Fibroblast of skin of scalp (primary cell): Measurements from ENCODE around the gene SLC7A9.
"Not testable (repeated sequence)": the region's sequence is repeated elsewhere in the genome, so short reads cannot be mapped to it uniquely, and the experiment has no call there.

Source experiments
- DNase-seq: peaks from one replicate; pipeline ENCODE4 v3.0.0-alpha.2; 2013

Gene SLC7A9

DNA sequence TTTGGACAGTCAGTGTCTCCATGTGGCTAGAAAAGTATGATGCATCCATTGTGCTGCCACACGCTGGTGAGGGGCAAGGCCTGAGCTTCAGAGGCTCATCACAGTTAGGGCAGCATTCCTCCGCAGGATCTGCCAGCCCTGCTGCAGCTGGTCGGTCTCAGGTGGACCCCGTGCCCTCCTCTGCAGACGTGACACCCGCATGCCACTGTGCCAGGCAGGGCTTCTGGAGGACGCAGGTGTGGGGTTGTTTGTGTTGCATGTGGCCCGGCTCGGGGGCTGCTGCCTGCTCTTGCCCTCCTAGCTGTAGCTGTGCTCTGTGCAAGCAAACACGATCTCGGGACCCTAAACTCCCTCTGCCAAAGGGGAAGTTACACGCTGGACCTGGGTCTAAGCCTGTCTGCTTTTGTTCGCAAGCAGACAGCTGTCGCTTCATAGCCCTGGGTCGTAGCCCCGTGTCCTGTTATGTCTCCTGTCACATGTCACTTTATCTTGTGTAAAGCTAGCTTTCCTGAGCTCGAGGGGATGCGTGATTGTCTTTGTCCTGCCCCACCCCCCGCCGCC, 45.3 kb downstream of the SLC7A9 start:
- DNase-seq = no peak

DNA sequence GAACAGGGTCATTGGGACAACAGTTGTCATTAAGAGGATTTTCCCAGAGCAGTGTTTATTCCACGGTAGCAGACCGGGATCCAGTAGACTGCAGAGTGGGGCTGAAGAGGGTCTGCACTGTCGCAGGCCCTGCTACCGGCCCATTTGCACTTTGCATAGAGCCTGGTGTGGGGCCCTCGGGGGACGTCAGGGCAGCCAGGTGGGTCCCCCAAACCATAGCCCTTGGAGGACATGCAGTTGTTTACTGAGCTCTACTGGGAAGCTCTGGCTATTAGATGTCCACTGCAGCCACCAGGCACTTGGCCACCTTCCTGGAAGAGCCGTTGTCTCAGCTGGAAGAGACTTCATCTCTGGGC, 45.8 kb downstream of the SLC7A9 start:
- DNase-seq = no peak

DNA sequence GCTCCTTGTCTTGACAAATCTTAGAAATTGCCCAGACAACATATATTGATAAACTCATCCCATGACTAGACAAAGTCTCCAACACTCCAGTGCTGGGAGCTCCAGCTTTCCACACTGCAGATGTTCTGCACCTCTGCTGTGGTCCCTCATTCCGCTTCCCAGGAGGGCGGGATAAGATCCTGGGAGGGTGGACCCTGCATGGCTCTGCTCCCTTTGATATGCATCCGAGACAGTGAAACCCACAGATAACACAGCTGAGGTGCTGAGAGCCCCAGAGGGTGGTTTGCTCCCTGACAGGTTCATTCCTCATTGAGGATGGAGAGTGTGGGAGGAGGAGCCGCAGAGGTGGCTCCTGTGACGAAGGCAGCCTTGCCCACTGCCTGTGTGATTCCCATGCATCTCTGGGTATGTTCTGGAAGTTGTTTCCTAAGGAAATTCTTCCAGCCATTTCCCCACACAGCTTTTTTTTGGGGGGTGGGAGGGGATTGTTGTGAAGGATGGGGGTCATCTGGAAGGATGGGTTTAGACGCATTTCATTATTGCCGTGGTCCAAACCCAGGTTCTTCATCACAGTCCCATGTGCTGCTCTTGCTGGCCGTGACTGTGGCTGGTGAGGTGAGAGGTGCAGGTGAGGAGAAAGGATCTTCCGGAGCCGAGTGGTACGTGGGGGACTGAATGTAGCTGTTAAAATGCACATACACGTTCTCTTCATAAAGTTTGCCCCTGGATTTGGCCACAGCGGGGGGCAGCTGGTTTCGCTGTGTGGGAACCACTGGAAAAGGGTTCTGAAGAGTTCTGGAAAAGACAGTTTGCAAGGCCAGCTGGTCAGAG, 46.4 kb downstream of the SLC7A9 start:
- no peak for DNase-seq

DNA sequence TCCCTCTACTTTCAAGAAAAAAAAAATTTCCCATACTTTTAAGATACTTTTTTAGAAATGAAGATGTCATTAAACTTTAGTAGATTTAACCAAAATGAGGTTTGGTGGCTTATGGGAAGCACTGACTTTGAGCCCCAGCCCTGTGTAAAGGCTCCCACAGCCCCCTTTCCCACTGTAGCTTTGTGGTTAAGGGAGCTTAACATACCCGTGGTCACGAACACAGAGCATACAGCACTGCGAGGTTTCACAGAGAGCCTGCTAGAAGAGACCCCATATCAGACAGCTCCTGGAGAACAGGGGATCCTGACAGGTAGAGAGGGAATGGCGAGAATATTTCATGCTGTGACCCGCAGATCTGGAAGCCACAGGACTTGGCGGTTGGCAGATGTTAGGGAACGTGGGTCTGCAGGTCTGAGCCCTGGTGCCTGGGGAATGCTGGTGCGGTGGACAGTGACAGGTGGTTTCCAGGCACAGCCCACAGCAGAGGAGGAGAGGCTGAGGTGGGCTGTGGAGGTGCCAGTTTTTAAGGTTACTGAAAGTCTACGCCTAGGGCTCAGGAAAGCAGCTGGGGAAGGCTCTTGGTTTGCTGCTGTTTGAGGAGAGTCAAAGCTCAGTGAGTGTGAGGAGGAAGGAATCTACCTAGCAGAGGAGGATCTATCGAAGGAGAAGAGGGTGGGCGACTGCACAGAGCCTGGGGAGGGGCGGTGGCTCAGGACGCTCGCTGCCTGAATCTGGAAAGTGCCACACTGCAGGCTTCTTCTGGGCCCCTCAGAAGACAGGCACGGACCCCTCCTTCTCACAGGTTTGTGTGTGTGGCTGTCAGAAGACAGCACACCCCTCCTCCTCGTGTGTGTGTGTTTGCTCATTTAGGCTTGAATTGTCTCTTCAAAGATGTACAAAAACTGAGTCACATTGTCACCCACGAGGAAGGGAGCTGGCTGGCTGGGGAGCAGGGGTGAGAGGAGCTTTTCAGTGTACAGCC, 49.9 kb downstream of the SLC7A9 start:
- no peak for DNase-seq

DNA sequence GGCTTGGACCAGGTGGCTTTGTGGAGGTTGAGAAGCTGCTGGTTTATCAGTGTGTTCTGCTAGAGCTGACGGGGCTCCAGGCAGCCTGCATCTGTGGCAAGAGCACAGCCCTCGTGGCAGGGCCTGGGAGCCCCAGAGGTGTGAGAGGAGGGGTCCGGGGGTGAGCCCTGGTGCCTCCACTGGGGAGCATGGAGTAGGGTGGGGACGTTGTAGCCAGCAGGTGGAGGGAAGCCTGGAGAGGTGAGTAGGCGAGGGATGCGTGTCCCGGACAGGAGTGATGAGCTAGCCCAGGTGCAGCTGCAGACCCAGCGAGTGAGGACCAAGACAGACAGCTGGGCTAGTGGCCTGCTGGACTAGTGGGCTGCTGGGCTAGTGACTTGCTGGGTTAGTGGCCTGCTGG, 51.0 kb downstream of the SLC7A9 start:
- no peak for DNase-seq

DNA sequence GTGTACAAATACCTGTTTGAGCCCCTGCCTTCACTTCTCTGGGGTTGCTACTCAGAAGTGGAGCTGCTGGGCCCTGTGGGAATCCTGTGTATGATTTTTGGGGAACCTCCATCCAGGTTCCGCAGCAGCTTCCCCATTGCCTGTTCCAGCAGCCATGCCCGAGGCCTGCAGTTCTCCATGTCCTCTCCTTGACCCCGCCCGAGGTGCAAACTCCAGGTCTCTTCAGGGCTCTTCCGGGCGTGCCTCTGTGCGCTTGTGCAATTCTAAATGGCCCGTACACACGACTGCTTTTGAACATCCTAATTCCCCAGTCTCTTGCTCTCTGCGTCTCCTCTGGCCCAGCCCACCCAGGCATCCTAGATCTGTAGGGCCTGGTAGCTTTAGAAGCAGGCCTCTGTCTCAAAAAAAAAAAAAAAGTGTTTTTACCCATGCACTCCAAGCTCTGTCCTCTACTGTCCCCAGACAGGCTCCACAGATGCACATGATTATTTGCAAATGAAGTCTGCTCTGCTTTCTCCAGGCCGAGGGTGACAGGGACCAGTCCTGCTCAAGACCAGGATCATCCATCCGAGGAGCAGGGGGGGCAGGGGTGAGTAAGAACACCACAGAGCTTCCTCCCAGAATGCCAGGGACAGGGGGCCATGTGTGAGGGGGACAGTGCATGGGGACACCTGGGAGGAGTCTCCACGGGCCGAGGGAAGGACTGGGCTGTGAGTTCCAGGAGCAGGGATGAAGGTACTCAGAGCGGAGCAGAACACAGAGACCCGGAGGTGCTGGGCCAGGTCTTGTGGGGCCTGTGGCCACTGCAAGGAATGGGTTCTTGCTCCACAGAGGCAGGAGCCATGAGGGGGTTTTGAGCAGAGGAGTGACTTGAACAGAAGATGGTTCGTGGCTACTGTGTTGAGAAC, 51.7 kb downstream of the SLC7A9 start:
- DNase-seq = no peak

DNA sequence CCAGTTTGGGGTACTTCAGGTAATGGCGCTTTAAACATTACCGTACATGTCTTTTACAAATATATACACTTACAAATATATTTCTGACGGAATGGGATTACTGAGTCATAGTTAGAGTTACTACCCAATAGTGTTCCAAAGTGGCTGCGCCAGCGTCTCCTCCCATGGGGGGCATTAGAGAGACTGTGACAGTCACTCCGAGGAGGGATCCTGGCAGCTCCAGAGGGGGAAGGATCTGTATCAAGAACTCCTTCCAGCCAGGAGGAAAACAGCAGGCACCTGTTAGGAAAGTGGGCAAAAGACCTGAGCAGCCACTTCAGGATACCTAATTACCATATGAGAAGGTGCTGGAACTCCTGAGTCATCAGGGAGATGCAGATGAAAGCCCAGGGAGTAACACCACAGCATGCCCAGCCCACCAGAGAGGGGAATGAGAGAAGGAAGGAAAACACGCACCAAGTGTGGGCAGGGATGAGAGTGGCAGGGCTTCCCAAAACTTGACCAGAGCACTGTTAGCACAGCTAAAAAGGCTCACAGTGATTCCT, 52.9 kb downstream of the SLC7A9 start:
- DNase-seq = no peak

DNA sequence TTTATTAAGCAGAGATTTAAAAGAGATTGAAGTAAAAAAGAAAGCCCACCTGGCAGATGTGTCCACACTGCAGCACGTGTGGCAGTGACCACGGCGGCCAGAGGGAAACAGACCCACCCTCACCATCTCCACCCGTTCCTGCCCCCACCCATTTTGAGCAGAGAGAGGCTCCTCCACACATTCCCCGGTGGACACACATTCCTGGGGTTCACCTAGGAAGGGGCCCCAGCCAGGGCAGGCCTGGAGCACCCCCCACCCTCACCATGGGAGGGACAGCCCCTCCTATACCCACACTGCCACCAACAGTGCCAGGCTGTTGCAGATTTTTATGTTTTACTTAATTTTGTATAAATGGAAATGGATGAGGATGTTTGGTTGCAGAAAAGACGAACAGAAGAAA, 54.9 kb downstream of the SLC7A9 start:
- no peak for DNase-seq

DNA sequence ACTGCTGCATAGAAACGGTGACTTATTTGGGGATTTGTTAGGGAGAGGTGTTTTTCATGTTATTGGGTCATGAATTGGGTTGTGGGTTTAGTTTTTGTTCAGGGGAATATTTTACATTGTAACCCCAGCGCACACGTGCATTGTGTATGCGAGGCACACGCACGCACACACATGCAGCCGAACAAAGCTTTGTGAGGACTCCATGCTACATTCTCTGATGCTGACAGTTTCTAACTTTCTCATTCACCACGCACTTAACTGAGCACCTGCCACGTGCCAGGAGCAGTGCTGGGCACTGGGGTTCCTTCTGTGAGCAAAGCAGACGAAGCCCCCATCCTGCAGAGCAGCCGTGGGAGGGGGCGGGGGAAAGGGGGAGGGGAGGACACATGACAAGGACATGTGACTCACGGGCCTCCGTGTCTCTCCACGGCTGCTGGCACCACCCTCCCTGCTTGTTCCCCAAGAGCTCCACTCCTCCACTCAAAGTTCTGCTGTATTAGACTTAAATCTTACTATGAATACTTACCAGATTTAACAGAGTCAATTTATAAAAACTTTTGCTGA, 55.6 kb downstream of the SLC7A9 start:
- no peak for DNase-seq

DNA sequence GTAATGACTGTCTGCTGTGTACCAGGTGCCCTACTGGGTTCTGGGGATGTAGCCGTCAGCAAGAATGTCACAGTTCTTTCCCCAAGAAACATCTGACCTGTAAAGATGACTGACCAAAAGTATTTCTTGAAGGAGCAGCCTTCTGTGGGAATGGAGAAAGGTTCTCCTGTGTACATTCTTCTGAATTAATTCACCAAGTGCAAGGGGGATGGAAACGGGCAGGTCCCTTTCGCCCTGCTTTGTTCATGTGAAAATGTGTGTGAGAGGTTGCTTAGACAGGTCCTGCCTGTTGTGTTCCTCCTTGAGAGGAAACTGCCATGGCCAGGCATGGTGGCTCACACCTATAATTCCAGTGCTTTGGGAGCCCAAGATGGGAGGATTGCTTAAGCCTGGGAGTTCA, 57.0 kb downstream of the SLC7A9 start:
- DNase-seq = no peak

DNA sequence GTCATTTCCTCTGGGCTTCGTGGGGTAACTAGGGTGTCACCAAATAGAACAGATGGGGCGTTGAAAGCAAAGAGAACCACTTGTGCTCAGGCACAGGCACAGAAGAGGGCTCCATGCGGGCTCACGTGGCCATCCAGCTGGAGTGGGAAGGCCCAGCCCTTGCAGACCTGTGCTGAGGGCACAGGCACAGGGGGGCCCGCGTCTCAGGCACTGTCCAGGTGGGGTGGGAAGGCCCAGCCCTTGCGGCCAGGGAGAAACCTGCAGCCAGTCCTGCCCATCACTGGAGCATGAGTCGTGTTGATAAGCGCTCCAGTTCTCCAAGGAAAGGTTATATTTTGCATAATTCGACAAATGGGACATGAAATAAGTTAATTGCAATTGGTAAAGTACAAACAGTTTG, 57.5 kb downstream of the SLC7A9 start:
- DNase-seq = no peak

DNA sequence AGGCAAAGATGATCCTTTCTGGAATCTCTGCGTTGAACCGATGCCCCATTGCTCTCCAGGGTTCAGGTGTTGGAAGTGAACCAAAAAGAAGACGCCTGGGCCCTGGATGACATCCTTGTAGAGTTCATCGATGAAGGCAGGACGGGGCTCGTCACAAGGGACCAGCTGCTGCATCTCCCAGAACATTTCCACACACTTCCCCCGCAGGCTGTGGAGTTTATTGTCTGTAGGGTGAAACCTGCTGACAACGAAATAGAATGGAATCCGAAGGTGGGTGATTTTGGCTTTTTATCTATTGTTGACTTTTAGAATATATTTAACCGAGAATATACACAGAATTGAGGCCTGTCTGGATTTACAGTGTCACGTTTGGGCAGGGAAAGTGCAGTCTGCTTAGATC, 58.4 kb downstream of the SLC7A9 start:
- DNase-seq = no peak

DNA sequence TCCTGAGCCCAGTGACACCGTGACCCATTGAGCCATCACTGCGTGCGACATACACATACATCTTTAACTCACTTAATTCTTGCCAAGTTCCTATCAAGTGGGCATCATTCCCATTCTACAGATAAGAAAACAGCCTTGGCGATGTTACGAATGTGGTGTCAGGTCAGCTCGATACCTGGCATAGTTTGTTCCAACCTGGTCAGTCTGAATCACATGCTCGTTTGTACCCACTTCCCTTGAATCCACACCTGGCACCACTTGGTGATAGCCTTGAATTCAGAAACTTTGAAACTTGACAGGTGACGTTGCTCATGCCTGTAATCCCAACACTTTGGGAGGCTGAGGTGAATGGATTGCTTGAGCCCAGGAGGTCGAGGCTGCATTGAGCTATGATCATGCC, 59.1 kb downstream of the SLC7A9 start:
- no peak for DNase-seq

DNA sequence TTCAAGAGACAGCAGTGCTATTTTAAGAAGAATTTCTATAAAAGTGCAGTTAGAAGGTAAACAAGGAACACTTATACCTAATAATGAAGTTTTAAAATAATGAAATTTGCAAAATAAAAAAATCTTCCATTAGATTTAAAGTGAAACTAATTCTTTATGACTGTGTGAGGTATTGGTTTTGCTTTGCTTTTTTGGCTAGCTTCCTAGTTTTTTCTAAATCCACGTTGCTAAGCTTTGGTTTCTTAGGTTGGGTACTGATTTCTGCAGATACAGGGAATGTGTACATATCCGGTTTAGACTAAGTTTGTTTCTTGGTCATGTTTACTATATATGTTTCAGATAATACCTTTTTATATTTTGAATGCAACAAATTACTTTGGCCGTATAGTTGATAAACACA, 59.8 kb downstream of the SLC7A9 start:
- DNase-seq = no peak

DNA sequence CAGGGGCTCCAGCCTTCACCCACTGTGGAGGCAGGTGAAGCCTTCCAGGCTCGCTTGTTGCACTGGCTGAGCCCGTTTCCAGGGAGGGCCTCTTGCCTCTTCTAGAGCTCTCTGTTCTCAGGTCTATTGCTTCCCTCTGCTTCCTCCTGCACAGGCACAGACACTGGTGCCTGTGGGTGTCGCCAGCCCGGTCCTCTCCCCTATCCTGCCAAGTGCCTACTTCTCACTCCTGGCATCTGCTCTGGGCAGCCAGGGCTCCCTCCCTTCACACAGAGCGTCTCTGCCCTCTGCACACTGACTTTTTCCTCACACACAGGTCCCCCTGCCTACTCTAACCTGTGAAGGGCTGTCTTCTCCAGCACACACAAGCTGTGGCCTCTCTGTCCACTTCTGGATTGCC, 60.3 kb downstream of the SLC7A9 start:
- no peak for DNase-seq

DNA sequence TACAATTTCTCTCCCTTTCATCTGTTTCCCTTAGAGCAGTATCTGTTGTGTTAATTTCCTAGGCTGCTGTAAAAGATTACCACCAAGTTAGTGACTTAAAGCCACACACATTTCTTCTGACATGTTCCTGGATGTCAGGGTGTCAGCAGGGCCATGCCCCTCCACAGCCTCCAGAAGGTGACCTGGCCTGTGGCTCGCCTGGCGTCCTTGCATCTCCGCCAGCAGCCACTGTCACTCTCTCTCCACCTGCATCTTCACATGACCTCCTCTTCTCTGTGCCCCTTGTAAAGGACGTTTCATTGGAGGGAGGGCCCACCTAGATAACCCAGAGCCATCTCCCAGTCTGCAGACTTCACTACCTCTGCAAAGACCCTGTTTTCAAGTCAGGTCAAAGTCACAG, 61.3 kb downstream of the SLC7A9 start:
- DNase-seq = no peak

DNA sequence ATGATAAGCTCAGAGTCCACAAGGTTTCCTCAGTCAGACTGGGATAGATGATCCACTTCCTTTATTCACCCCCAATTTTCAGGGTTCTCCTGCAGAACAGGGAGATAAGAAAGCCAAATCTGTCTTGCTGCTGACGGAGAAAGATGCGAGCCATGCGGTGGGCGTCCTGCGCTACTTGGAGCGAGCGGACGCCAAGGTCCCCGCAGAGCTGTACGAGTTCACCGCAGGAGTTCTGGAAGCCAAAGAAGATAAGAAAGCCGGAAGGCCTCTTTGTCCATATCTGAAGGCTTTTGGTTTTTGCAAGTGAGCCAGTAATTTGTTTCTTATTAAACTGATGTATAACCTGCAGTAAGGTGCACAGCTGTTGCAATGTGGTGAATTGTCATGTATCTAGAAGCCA, 66.7 kb downstream of the SLC7A9 start:
- DNase-seq = no peak

DNA sequence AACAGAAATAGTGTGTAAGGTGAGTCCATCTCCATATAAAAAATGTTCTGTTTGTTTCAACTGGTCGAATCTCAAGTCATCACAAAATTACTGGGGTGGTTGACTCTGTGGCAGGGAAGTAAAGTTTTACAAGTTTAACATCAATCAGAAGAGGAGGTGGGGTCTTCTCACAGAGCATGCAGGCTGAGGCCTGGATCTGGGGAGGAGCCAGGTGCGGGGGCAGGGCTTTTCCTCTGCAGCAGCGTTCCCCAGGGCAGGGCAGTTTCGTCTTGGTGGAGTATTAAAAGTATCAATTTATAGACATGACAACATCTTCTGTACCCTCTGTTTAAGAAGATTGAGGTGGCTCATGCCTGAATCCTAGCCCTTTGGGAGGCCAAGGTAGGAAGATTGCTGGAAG, 68.8 kb downstream of the SLC7A9 start:
- DNase-seq = no peak

DNA sequence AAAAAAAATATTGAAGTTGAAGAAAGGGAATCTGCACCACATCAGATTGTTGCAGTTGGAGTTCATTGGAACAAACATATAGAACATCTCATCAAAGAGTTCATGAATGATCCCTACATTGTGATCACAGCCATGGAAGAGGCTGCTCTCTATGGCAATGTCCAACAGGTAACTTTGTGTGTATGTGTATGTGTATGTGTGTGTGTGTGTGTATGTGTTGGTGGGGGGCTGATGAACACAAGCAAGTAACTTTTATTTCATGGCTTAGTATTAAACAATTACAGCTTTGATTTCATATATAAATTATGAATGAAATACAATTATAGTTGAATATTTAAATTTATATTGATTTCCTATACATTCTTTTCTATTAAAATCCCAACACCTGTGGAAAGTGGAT, 69.4 kb downstream of the SLC7A9 start:
- DNase-seq = no peak

DNA sequence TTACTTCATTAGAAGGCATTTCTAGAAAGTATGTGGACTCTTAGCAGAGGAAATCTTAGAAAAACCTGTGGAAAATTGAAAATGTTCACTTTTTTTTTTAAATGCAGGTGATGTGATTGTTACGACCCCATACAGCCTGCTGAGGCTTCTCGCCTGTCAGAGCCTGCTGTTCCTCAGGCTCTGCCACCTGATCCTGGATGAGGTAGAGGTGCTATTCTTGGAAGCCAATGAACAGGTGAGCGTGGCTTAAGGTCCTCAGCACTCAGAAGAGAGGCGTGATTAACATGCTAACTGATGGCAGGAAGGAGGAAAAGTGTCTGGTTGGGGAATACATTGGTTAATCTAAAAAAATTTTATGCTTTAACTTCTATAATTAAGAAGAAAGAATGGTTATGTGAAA, 71.4 kb downstream of the SLC7A9 start:
- DNase-seq = no peak

DNA sequence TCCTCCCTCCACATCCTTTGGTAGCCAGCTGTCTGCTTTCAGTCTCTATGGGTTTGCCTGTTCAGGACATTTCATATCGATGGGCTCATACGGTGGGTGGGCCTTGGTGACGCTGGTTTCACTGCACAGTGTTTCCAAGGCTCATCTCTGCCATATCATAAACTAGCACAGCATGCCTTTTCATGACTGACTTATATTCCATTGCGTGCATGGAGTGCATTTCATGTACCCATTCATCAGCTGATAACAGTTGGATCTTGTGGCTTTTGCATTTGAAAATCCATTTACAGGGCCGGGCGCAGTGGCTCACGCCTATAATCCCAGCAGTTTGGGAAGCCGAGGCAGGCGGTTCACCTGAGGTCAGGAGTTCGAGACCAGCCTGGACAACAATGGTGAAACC, 80.1 kb downstream of the SLC7A9 start:
- DNase-seq = no peak

DNA sequence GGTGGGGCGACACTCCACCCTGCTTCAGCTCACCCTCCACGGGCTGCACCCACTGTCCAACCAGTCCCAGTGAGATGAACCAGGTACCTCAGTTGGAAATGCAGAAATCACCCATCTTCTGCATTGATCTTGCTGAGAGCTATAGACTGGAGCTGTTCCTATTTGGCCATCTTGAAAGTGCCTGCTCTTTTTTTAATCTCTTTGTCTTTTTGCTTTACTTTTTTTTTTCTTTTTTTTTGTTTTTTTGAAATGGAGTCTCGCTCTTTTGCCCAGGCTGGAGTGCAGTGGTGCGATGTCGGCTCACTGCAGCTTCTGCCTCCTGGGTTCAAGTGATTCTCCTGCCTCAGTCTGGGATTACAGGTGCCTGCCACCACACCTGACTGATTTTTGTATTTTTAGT, 81.7 kb downstream of the SLC7A9 start:
- DNase-seq = not testable (repeated sequence)
